NCI-H524 treated with DMSO at 0.1 percent for 48 hours (cell line): ENCODE results near the gene CABYR.
"Not testable (repeated sequence)": the region's sequence is repeated elsewhere in the genome, so short reads cannot be mapped to it uniquely, and the experiment has no call there.

Source experiments
- DNase-seq: peaks from one replicate; lab custom pipeline; 2025; lab: John Stamatoyannopoulos, UW

Gene CABYR

GRCh38 chr18:24130494-24130893, 8.4 kb upstream of the CABYR start:
- no peak for DNase-seq

- no peak for DNase-seq
Observed at GRCh38 chr18:24136967-24137373, 1.9 kb upstream of the CABYR start.

GRCh38 chr18:24138409-24138788, 463 bp upstream of the CABYR start:
- DNase-seq, result no peak

DNA sequence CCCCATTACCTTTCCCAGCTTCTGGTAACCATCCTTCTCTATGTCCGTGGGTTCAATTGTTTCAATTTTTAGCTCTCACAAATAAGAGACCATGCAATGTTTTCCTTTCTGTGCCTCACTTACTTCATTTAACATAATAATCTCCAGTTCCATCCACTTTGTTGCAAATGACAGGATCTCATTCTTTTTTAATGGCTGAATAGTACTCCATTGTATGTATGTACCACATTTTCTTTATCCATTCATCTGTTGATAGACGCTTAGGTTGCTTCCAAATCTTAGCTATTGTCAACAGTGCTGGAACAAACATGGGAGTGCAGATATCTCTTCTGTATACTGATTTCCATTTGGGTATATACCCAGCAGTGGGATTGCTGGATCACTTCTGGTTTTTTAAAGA, 1.8 kb downstream of the CABYR start:
- DNase-seq, result no peak

GRCh38 chr18:24142376-24142775, 3.5 kb downstream of the CABYR start:
- DNase-seq, result no peak

DNA sequence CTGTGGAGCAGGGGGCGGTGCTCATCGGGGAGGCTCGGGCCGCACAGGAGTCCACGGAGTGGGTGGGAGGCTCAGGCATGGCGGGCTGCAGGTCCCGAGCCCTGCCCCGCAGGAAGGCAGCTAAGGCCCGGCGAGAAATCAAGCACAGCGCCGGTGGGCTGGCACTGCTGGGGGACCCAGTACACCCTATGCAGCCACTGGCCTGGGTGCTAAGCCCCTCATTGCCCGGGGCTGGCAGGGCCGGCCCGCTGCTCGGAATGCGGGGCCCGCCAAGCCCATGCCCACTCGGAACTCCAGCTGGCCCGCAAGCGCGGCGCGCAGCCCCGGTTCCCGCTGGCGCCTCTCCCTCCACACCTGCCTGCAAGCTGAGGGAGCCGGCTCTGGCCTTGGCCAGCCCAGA, 10.7 kb downstream of the CABYR start:
- DNase-seq, result not testable (repeated sequence)

- DNase-seq, result no peak
Observed at GRCh38 chr18:24153397-24153796, 14.5 kb downstream of the CABYR start.

DNA sequence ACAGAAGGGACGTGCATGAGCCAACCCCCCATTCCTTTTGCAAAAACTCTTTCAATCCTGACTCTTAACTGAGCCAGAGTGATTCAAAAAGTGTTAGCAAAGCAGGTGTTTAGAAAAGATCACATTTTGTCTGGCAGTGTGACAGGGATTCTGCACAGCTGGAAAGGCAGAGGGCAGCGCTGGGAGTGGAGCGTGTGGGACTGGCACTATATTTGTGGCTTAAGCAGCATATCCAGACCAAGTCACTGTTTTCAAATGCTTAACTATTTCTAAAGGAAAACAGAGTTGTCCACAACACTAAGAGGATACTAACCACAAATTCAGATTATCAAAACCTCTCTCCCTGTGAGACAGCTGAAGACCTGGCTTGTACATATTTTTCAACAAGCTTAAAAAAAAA, 19.0 kb downstream of the CABYR start:
- DNase-seq, result no peak

DNA sequence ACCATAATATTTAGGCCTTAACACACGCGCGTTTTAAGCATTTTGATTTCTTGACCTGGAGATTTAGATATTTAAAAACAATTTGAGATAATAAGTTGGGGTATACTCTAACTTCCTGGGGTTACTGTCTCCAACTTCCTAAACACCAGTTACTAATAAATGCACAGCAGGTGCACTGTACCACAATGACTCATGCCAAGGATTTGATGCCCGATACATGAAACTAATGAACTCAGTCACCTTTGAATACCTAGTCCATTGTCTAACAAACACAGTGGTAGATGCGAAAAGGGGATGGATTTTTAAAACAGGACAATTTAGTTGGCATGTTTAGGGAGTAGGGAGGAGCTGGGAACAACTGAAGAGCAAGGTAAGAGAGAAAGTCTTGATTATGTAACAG, 21.2 kb downstream of the CABYR start:
- DNase-seq, result no peak

DNA sequence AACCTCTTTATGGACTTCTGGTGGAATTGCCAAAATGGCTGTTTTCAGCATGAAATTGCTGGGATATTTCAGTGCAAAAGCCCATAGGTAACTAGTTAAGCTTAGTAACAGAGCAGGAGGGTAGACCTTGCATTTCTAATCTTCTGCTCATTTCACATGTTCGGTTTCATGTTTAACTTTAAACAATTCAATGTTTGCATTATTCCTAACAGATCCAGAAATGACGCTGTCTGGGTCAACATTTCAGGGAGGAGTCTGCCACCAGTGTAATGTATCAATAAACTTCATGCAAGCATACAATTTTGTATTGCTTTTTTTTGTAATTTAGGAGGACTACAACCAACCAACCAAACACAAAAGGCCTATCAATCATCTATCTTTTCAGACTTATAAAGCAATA, 22.4 kb downstream of the CABYR start:
- no peak for DNase-seq

- no peak for DNase-seq
Observed at GRCh38 chr18:24168496-24168895, 29.6 kb downstream of the CABYR start.

DNA sequence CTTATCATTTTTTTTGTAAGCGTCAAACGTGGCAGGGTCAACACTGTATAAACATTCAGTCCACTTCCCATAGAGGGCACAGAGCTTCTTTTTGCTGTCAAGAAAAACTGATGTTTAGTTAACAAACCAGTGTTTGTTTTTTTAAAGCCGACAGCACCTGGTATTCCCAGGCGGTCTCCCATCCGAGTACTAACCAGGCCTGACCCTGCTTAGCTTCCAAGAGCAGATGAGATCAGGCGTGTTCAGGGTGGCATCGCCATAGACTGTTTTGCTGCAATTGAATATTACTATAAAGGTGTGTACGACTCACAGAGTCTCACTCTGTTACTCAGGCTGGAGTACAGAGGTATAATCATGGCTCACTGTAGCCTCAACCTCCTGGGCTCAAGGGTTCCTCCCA, 31.5 kb downstream of the CABYR start:
- no peak for DNase-seq

DNA sequence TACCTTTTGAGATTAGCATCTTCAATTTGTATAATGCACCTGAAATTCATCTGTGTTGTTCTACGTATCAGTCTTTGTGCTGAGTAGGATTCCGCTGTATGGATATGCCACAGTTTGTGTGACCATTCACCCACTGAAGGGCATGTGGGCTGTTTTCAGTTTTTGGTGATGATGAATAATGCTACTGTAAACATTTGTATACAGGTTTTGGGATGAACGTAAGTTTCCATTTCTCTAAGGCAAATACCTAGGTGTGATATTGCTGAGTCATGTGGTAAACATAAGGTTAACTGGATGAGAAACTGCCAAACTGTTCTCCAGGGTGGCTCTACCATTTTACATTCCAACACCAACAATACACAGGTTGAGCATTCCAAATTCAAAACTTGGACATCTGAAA, 35.1 kb downstream of the CABYR start:
- DNase-seq, result no peak

GRCh38 chr18:24176727-24177416, 38.0 kb downstream of the CABYR start:
- no peak for DNase-seq

DNA sequence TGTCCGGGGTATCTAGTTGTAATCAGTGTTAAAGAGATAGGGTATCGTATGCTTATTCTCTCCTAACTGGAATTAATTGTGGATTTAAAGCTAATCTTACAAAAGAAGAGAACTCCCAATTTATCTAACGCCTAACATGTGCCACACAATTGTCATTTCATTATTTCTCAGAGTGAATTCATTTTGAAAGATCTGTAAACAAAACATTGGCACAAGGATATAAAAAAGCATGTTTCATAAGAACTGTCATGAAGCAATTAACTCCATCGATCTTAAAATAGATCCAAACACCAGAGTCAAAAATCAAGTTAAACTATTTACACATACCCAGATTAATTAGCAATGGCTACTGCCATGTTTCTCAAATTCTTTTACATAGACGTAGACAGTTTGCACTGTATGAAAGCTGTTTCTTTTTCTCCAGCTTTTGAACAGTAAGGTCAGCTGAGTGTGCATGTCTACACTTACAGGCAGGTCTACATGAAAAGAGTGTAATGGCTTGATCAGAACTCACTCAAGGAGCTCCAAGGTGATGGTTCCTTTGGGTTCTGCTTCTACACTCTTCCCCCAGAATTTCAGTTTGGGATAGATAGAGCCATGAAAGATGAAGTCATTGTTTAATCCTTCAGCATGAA, 38.8 kb downstream of the CABYR start:
- DNase-seq, result no peak

DNA sequence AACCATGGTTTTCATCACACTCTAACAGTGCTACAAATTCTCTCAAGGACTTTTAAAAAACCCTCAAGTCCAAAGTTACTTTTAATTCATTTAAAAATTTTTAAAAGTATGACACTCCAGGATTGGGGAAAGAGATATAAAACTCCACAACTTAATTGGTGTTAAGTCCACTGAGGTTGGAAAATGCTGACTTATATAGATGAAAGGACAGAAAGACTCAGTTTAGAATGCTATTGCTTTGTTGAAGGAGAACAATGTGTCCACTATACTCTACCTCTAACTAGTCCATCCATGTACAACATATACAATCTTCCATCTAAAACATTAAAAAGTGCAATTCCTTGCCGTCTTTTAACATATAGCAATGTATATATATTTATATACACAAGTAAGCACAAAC, 41.2 kb downstream of the CABYR start:
- DNase-seq, result no peak

GRCh38 chr18:24181806-24182205, 42.9 kb downstream of the CABYR start:
- no peak for DNase-seq

DNA sequence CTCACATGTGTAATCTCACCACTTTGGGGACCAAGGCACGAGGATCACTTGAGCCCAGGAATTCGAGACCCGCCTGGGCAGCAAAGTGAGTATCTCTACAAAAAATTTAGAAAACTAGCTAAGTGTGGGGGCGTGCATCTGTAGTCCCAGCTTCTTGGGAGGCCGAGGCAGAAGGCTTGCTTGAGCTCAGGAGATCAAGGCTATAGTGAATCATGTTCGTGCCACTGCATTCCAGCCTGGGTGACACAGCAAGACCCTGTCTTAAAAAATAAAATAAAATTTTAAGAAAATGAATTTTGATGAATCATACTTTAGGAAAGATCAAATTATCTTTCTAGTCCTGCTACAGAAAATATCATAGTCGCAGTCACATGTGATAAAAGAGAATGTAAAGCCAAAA, 46.9 kb downstream of the CABYR start:
- DNase-seq, result no peak

DNA sequence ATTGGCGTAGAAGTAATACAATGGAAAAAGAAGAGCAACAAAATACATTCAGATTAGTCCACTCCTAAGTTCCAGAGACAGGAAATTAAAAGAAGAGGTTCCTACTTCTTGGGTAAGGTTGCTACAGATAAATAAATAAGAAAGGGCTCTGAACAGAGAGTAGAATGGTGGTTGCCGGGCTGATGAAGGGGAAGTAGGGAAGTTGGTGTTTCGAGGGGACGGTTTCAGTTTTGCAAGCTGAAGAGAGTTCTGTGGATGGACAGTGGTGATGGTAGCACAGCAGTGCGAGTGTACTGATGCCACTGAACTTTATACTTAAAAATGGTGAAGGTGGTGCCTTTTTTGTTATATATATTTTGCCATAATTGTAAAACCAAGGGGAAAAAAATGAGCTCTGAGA, 48.2 kb downstream of the CABYR start:
- DNase-seq, result no peak

DNA sequence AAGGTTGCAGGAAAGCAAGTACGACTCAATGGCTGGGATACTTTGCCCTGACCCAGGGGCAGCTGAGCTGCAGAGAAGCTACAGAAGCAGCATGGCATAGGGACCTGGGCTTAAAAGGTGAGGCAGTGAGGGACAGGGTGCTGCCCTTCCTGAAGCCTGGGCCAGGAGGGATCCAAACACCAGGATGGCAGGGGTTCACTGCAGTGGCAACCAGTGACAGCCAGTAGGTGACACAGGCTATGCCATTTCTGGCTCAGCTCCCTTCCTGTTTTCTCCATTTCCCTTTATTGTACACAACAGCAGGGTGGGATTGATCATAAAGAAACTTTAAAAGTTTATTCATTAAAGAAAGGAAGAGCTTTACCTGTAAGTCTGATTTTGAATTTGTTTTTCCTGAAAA, 48.8 kb downstream of the CABYR start:
- no peak for DNase-seq

DNA sequence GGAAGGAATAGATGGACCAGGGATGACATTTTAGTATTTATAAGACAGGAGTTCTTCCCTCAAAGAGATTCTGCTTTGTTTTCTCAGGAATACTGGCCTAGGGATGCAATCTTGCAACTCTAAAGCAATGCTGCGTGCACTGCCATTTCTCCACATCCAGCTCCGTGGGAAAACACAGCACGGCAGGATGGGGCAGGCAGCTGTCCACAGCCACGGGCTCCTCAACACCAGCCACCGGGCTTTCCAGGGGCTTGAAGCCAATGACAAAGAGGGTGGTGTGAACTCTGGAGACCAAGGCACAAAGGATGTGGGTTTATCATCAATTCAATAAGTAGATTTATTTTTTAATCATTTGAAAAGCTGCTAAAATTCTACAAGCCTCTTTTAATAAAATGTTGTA, 49.3 kb downstream of the CABYR start:
- DNase-seq, result no peak

DNA sequence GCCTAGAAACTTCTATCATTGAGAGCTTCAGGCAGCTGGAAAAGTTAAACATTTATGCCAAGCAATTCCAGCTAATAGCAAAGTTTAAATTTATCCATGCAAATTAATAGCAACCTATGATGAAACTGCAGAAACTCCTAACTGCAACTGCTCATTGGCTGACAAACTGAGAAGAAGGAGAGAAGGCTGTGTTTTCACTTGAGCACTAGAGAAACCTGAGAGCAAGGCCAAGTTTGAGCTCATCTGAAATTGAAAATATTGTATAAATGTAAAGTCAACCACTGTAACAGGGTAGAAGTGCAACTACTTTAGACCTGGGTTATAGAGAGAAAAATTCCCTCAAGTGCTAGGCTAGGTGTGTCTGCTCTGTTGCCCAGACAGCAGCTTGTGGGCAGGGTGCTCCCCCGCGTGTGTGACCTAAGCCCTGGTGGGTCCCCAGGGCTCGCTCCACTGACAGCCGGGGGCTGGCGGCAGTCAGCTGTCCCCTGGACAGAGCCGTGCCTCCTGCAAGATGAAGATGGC, 50.2 kb downstream of the CABYR start:
- DNase-seq, result no peak

DNA sequence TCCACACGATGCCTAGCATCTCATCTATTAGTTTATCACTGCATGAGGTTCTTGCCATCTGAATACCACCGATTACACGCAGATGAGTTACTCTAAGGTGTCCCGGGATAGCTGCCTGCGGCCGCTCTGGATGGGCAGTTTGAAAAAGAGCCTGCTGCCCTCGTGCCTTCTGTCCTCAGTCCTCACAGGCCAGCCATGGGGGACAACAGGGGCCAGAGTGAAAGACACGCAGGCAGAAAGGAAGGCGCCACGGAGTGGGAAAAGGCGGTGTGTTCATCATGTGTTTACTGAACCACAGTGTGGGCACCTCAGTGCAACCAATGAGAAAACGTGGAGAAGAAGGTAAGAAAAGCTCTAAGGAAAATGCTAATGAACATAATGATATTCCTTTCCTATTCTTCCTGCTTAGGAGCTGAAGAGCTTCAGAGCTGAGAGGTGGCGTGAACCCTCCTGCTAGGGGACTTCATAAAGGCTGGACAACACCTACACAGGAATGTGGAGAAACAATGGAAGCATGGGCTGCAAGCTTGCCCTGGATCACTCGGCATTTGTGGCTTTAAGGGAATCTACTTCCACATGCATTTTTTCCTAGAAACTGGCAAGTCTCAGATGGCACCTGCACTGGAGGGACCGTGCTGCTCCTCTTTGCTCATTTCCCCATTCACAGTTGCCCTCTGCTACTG, 50.9 kb downstream of the CABYR start:
- DNase-seq, result no peak
